MM.1S (cell line): ENCODE data around the gene ALKBH8.

Experiments
- EZH2 ChIP-seq: fragments of 300-600 bp; sonication (generic); optimal IDR thresholded peaks from 2 replicates; pipeline ENCODE3; 2017; ENCODE audit warnings: low read depth, mild to moderate bottlenecking, antibody characterized with exemption, low read length, mixed read lengths
- EZH2phosphoT487 ChIP-seq: fragments of 300-600 bp; sonication (generic); IDR thresholded peaks from 2 replicates; pipeline ENCODE4 v1.6.1; 2018; ENCODE audit warnings: antibody characterized with exemption, low read length
- TF ChIP-seq, protein P1 (sequence below): fragments of 300-600 bp; sonication (generic); IDR thresholded peaks from 2 replicates; pipeline ENCODE4 v1.5.1; 2016; ENCODE audit warnings: antibody characterized with exemption, low read length, mixed read lengths

DNA sequence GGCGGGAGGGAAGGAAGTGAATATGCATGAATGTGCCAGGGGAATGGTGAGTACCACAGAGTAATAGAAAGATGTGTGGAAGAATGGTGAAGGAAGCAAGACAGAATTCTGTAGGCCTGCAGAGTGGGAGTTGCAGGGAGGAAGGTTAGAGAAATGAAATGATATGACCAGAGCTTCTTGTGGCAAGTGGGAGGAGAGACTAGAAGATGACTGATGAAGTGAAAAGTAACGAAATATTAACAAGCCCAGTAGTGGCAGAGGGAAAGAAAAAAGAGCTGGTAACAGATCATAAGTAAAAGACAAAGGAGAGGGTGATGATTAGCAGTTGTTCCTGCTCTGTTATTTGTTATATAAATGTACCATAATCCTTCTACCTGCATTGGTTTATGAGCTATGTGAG is 1.0 kb upstream of the ALKBH8 start:
- TF ChIP-seq, protein P1, sequence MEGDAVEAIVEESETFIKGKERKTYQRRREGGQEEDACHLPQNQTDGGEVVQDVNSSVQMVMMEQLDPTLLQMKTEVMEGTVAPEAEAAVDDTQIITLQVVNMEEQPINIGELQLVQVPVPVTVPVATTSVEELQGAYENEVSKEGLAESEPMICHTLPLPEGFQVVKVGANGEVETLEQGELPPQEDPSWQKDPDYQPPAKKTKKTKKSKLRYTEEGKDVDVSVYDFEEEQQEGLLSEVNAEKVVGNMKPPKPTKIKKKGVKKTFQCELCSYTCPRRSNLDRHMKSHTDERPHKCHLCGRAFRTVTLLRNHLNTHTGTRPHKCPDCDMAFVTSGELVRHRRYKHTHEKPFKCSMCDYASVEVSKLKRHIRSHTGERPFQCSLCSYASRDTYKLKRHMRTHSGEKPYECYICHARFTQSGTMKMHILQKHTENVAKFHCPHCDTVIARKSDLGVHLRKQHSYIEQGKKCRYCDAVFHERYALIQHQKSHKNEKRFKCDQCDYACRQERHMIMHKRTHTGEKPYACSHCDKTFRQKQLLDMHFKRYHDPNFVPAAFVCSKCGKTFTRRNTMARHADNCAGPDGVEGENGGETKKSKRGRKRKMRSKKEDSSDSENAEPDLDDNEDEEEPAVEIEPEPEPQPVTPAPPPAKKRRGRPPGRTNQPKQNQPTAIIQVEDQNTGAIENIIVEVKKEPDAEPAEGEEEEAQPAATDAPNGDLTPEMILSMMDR, result no peak
- no peak for TF ChIP-seq EZH2
- no peak for TF ChIP-seq EZH2phosphoT487
